ENCODE data around the gene CDC42. TPM values are rescaled to one million over a fixed set of nuclear protein-coding genes. Genes with fewer than 3 reads are reported as not detected.

CDC42 gene
- total RNA-seq, 4 donors from 2014 or later, result 186 to 260 (median 205) TPM

- TF ChIP-seq CTCF (IDR thresholded peaks at IDR 0.05), result no peak
- DNase-seq (ENCODE audit: low spot score) (no peak), ATAC-seq (ENCODE audit: low FRiP score) (no peak)
These were observed 51.6 kb downstream of the CDC42 start for GRCh38 chr1:22104094-22104493.

- DNase-seq (ENCODE audit: low spot score) (no peak), ATAC-seq (ENCODE audit: low FRiP score) (no peak)
- no peak for TF ChIP-seq CTCF (IDR thresholded peaks at IDR 0.05)
These were observed 52.4 kb downstream of the CDC42 start for GRCh38 chr1:22104865-22105437.

- ATAC-seq (ENCODE audit: low FRiP score), result no peak
- no peak for DNase-seq (ENCODE audit: low spot score)
- TF ChIP-seq CTCF (IDR thresholded peaks at IDR 0.05), result peak in 1 of 3 donors; percentile 44
These were observed 53.2 kb downstream of the CDC42 start for GRCh38 chr1:22105611-22106207.

- ATAC-seq (ENCODE audit: low FRiP score) (no peak), DNase-seq (ENCODE audit: low spot score) (no peak)
- no peak for TF ChIP-seq CTCF (IDR thresholded peaks at IDR 0.05)
These were observed 54.6 kb downstream of the CDC42 start for GRCh38 chr1:22107126-22107525.

GRCh38 chr1:22108339-22109105, 56.0 kb downstream of the CDC42 start:
- DNase-seq (ENCODE audit: low spot score) (no peak), ATAC-seq (ENCODE audit: low FRiP score) (no peak)
- no peak for TF ChIP-seq CTCF (IDR thresholded peaks at IDR 0.05)

GRCh38 chr1:22110016-22110415, 57.5 kb downstream of the CDC42 start:
- no peak for ATAC-seq (ENCODE audit: low FRiP score)
- no peak for DNase-seq (ENCODE audit: low spot score)
- no peak for TF ChIP-seq CTCF (IDR thresholded peaks at IDR 0.05)
